ENCODE data around the gene KCNH2. TPM values are rescaled to one million over a fixed set of nuclear protein-coding genes. Genes with fewer than 3 reads are reported as not detected.

Gene KCNH2
- total and polyA plus RNA-seq, 10 donors: 0.67 to 5.1 (median 2.3) TPM

DNA sequence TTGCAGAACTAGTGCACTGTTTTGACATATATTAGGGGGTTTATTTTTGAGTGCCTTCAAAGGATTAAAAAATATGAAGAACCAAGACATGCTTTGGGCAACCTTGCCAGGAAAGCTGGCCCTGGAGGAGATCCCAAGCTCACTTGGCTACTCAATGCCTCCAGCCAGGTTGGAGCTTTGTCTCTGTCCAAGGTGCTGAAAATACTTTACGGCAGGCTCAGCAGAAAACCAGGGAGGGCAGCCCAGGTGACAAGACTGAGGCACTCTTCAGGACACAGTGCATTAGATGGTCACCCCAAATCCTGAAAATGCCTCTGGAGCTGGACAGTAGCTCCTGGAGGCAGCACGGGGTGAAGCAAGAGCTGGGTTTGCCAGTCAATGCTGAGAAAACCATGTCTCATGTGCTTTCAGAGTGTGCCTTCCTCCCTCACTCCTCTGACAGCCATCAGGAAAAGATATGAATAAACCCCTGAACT, 5.8 kb upstream of the KCNH2 start:
- no peak overlapping the region for H3K4me3 ChIP-seq
- H3K27me3 ChIP-seq (replicated peaks in 1 of 7): peaks cover 0 to 89% (median 21%) of the 10 kb centered on the region in 7 donors
- TF ChIP-seq, protein P1, sequence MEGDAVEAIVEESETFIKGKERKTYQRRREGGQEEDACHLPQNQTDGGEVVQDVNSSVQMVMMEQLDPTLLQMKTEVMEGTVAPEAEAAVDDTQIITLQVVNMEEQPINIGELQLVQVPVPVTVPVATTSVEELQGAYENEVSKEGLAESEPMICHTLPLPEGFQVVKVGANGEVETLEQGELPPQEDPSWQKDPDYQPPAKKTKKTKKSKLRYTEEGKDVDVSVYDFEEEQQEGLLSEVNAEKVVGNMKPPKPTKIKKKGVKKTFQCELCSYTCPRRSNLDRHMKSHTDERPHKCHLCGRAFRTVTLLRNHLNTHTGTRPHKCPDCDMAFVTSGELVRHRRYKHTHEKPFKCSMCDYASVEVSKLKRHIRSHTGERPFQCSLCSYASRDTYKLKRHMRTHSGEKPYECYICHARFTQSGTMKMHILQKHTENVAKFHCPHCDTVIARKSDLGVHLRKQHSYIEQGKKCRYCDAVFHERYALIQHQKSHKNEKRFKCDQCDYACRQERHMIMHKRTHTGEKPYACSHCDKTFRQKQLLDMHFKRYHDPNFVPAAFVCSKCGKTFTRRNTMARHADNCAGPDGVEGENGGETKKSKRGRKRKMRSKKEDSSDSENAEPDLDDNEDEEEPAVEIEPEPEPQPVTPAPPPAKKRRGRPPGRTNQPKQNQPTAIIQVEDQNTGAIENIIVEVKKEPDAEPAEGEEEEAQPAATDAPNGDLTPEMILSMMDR (IDR thresholded peaks at IDR 0.05 in 8 of 11, conservative IDR thresholded peaks at IDR 0.05 in 3 of 11): no peak
- TF ChIP-seq POLR2A (IDR thresholded peaks at IDR 0.05) (no peak), POLR2AphosphoS5 (IDR thresholded peaks at IDR 0.05) (no peak)
- no peaks in the 10 kb centered on the region for H3K36me3 ChIP-seq
- no peak for DNase-seq
- no peaks in the 10 kb centered on the region for H3K9me3 ChIP-seq
- intact Hi-C loops (cut with DNase I; ENCODE audit: low total_unique reads): no loop called here
- H3K27ac ChIP-seq: no peak overlapping the region
- peaks cover 5 to 36% (median 23%) of the 10 kb centered on the region in 6 donors for H3K4me1 ChIP-seq
- WGBS, 5 donors: 0 to 14% (median 11%) methylated on average over 2 of the region's 2 CpGs

GRCh38 chr7:150982351-150982750, 4.2 kb upstream of the KCNH2 start:
- WGBS, 5 donors: 41 to 69% (median 48%) methylated on average over 3 of the region's 3 CpGs
- Histone ChIP-seq H3K9me3 (no peaks in the 10 kb centered on the region), H3K27me3 (replicated peaks in 1 of 7) (peaks cover 0 to 91% (median 22%) of the 10 kb centered on the region in 7 donors), H3K27ac (no peak overlapping the region), H3K36me3 (no peaks in the 10 kb centered on the region), H3K4me3 (no peak overlapping the region), H3K4me1 (peaks cover 0 to 34% (median 22%) of the 10 kb centered on the region in 6 donors)
- no peak for DNase-seq
- intact Hi-C loops (cut with DNase I; ENCODE audit: low total_unique reads): no loop called here
- TF ChIP-seq, protein P1 (IDR thresholded peaks at IDR 0.05 in 8 of 11, conservative IDR thresholded peaks at IDR 0.05 in 3 of 11): no peak
- no peak for TF ChIP-seq POLR2AphosphoS5 (IDR thresholded peaks at IDR 0.05)
- TF ChIP-seq POLR2A (IDR thresholded peaks at IDR 0.05): no peak

DNA sequence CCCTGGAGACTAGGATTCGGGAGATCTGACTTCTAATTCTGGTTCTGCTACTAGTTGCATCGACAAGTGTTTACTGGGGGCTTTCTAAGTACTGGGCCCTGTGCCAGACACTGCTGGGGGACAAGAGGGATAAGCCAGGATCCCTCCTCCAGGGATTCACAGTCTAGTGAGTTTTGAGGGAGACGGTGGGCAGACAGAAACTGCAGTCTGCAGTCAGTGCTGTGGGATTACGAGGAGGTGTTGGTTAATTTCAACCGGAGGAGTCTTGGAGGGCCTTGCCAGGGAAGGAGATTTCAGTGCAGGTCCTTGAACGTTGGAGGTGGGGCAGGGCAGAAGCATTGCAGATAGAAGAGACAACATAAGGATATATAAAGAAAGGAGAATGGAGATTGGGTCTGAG, 3.5 kb upstream of the KCNH2 start:
- intact Hi-C loops (cut with DNase I; ENCODE audit: low total_unique reads): no loop called here

GRCh38 chr7:150980663-150981062, 2.5 kb upstream of the KCNH2 start:
- intact Hi-C loops (cut with DNase I; ENCODE audit: low total_unique reads): no loop called here
- H3K27ac ChIP-seq: no peak overlapping the region
- 37 to 61% (median 49%) methylated on average over 2 of the region's 2 CpGs for WGBS, 5 donors
- TF ChIP-seq POLR2AphosphoS5 (IDR thresholded peaks at IDR 0.05) (no peak), POLR2A (IDR thresholded peaks at IDR 0.05) (no peak)
- TF ChIP-seq, protein P1 (IDR thresholded peaks at IDR 0.05 in 8 of 11, conservative IDR thresholded peaks at IDR 0.05 in 3 of 11): no peak
- DNase-seq: no peak
- no peaks in the 10 kb centered on the region for H3K36me3 ChIP-seq
- H3K9me3 ChIP-seq: no peaks in the 10 kb centered on the region
- H3K4me1 ChIP-seq: peaks cover 0 to 39% (median 23%) of the 10 kb centered on the region in 6 donors
- H3K27me3 ChIP-seq (replicated peaks in 1 of 7): peaks cover 4 to 91% (median 35%) of the 10 kb centered on the region in 7 donors
- H3K4me3 ChIP-seq: no peak overlapping the region

More for the DNA sequence above, 3.5 kb upstream of the KCNH2 start:
- Histone ChIP-seq H3K9me3 (no peaks in the 10 kb centered on the region), H3K36me3 (no peaks in the 10 kb centered on the region), H3K4me3 (no peak overlapping the region), H3K4me1 (peaks cover 0 to 40% (median 25%) of the 10 kb centered on the region in 6 donors), H3K27ac (no peak overlapping the region), H3K27me3 (replicated peaks in 1 of 7) (peaks cover 4 to 91% (median 29%) of the 10 kb centered on the region in 7 donors)
- no peak for TF ChIP-seq POLR2AphosphoS5 (IDR thresholded peaks at IDR 0.05)
- TF ChIP-seq POLR2A (IDR thresholded peaks at IDR 0.05): no peak
- TF ChIP-seq, protein P1 (IDR thresholded peaks at IDR 0.05 in 8 of 11, conservative IDR thresholded peaks at IDR 0.05 in 3 of 11): no peak
- WGBS, 5 donors: 63 to 80% (median 67%) methylated on average over 5 to 6 of the region's 6 CpGs
- no peak for DNase-seq
